Panc1 (cell line): Measurements from ENCODE around the gene ETNK2. TPM values are rescaled to one million over a fixed set of nuclear protein-coding genes. Genes with fewer than 3 reads are reported as not detected.

Experiments
- ATAC-seq: fragments of 200-7000 bp; cut with Tn5 transposase; 2 replicates; pipeline ENCODE4 v1.9.1; 2020; ENCODE audit warnings: mild to moderate bottlenecking, moderate library complexity
- BruUV-seq: library from RNA; stranded (reverse); fragments of 400-500 nt; replicated peaks from 2 replicates; lab custom pipeline; 2021; lab: Mats Ljungman, UMichigan
- CTCF ChIA-PET: fragments of 300-600 bp; sonication (Branson Sonifier 250); formaldehyde crosslinking; loops from one replicate; lab custom pipeline; 2022; ENCODE audit warnings: antibody characterized with exemption; lab: Charles Lee
- POLR2A ChIA-PET: fragments of 300-600 bp; sonication (Branson Sonifier 250); formaldehyde crosslinking; loops from one replicate; lab custom pipeline; 2022; ENCODE audit warnings: antibody characterized with exemption; lab: Charles Lee
- DNase-seq: peaks from one replicate; pipeline ENCODE4 v3.0.0-alpha.2; 2010; ENCODE audit warnings: low read depth, low spot score
- H3K27ac ChIP-seq: 2 replicates; pipeline ENCODE4 v1.5.1; 2011; ENCODE audit warnings: mild to moderate bottlenecking, low read length, inconsistent platforms
- H3K27me3 ChIP-seq: fragments of 200-500 bp; sonication (Bioruptor generic); 2 replicates; pipeline ENCODE4 v1.6.0; 2014; ENCODE audit warnings: low read length, inconsistent platforms; ENCODE audit not compliant: control insufficient read depth, insufficient read depth
- H3K36me3 ChIP-seq: fragments of 200-500 bp; sonication (Bioruptor generic); 2 replicates; pipeline ENCODE4 v1.5.1; 2014; ENCODE audit warnings: inconsistent platforms, mild to moderate bottlenecking, low read length, moderate library complexity; ENCODE audit not compliant: control insufficient read depth, insufficient read depth
- H3K4me1 ChIP-seq: 2 replicates; pipeline ENCODE4 v1.5.1; 2011; ENCODE audit warnings: inconsistent platforms, mild to moderate bottlenecking, low read length, moderate library complexity; ENCODE audit not compliant: control insufficient read depth, insufficient read depth
- H3K4me3 ChIP-seq, 2 experiments: 2 replicates each; pipeline ENCODE4 v1.5.1; 2011 to 2012; ENCODE audit warnings: low read depth in 2 of 2, low read length in 2 of 2, mild to moderate bottlenecking in 2 of 2, inconsistent platforms in 1 of 2, moderate library complexity in 1 of 2
- H3K9me3 ChIP-seq: fragments of 200-500 bp; sonication (Bioruptor generic); 2 replicates; pipeline ENCODE4 v1.5.1; 2014; ENCODE audit warnings: low read depth, mild to moderate bottlenecking, inconsistent platforms, low read length, moderate library complexity; ENCODE audit not compliant: control insufficient read depth, insufficient read depth
- CTCF ChIP-seq: fragments of 450-650 bp; IDR thresholded peaks from 2 replicates; pipeline ENCODE4 v1.5.1; 2017; ENCODE audit warnings: mild to moderate bottlenecking
- POLR2AphosphoS5 ChIP-seq: IDR thresholded peaks from 2 replicates; pipeline ENCODE4 v1.6.1; 2012; ENCODE audit warnings: mild to moderate bottlenecking, low read depth, low read length, moderate library complexity
- REST ChIP-seq, 2 experiments: IDR thresholded peaks; 2 replicates each; pipeline ENCODE4 v1.6.1; 2011 to 2012; ENCODE audit warnings: low read depth in 2 of 2, control low read depth in 1 of 2, low read length in 1 of 2, mild to moderate bottlenecking in 1 of 2, moderate library complexity in 1 of 2; ENCODE audit not compliant: insufficient read depth in 1 of 2
- SIN3A ChIP-seq: IDR thresholded peaks from 2 replicates; pipeline ENCODE4 v1.6.1; 2012; ENCODE audit warnings: low read depth, mild to moderate bottlenecking, low read length, moderate library complexity, borderline replicate concordance; ENCODE audit not compliant: insufficient read depth
- TCF7L2 ChIP-seq: IDR thresholded peaks from 2 replicates; pipeline ENCODE4 v1.6.1; 2011; ENCODE audit warnings: mild to moderate bottlenecking, low read depth, low read length, inconsistent platforms
- in situ Hi-C: cut with HindIII; loops from 2 replicates; pipeline ENCODE4 v1.10.0; 2016; ENCODE audit warnings: low sequenced_read_pairs, low pct_unique_long_range_greater_than_20kb
- intact Hi-C: fragments of 100-400 bp; cut with micrococcal nuclease; formaldehyde crosslinking; loops from one replicate; pipeline ENCODE4 v1.10.0; 2022; ENCODE audit not compliant: unreplicated experiment
- total RNA-seq: library from RNA; stranded (reverse); gene quantifications from one replicate; pipeline ENCODE4 v1.2.1, GENCODE V29; 2021; ENCODE audit not compliant: unreplicated experiment

Gene ETNK2
- total RNA-seq, 1 experiment from 2014 or later, result 6.7 TPM

GRCh38 chr1:204127597-204128242, 24.1 kb downstream of the ETNK2 start:
- no TSS peak for BruUV-seq

GRCh38 chr1:204126956-204127355, 24.9 kb downstream of the ETNK2 start:
- ATAC-seq (no peak), DNase-seq (no peak)
- Histone ChIP-seq H3K27ac (peak overlapping the region; percentile 45), H3K36me3 (peaks cover 3% of the 10 kb centered on the region), H3K27me3 (no peaks in the 10 kb centered on the region), H3K4me3 (no peak overlapping the region), H3K4me1 (peaks cover 29% of the 10 kb centered on the region), H3K9me3 (no peaks in the 10 kb centered on the region)
- no TSS peak for BruUV-seq
- in situ Hi-C loops, result loop anchor here (25.0 kb wide), 1 partner anchor 265 kb away; the partner anchor contains the start of gene SNRPE
- CTCF ChIA-PET, result interaction anchor here (2.8 kb wide), 1 partner anchor 257 kb away, joined by 30 read pairs; no protein-coding TSS in a partner anchor
- intact Hi-C loops, result loop anchor here (1.0 kb wide), 1 partner anchor 256 kb away; no protein-coding TSS in a partner anchor
- POLR2A ChIA-PET, result no interaction called here
- TF ChIP-seq CTCF (no peak), REST (IDR thresholded peaks at IDR 0.05; ENCODE audit: insufficient read depth in 1 of 2, low read depth in 2 of 2, low read length in 1 of 2) (no peak), TCF7L2 (no peak), POLR2AphosphoS5 (no peak), SIN3A (no peak)

More at GRCh38 chr1:204127597-204128242, 24.1 kb downstream of the ETNK2 start:
- Histone ChIP-seq H3K27ac (no peak overlapping the region), H3K27me3 (no peaks in the 10 kb centered on the region), H3K9me3 (no peaks in the 10 kb centered on the region), H3K4me3 (no peak overlapping the region), H3K4me1 (peaks cover 29% of the 10 kb centered on the region), H3K36me3 (peaks cover 3% of the 10 kb centered on the region)
- CTCF ChIA-PET, result interaction anchor here (0.5 to 2.8 kb wide), 5 partner anchors 39 to 285 kb away, joined by 3 to 30 read pairs (median 3); no protein-coding TSS in a partner anchor
- intact Hi-C loops, result loop anchor here (1.0 kb wide), 1 partner anchor 256 kb away; no protein-coding TSS in a partner anchor
- POLR2A ChIA-PET, result no interaction called here
- TF ChIP-seq POLR2AphosphoS5, result no peak
- TF ChIP-seq CTCF, result peak; percentile 99
- in situ Hi-C loops, result loop anchor here (25.0 kb wide), 1 partner anchor 265 kb away; the partner anchor contains the start of gene SNRPE
- DNase-seq, result peak; percentile 54
- ATAC-seq, result peak; percentile 57
